Measurements from ENCODE around the gene TGM3. TPM values are rescaled to one million over a fixed set of nuclear protein-coding genes. Genes with fewer than 3 reads are reported as not detected.

TGM3 gene
- total RNA-seq, 1 donor from 2014 or later: not detected

GRCh38 chr20:2363587-2363986 is 67.8 kb downstream of the TGM3 start:
- no peak for DNase-seq (ENCODE audit: low spot score)
- Mint-ChIP-seq H3K27ac (ENCODE audit: unreplicated experiment) (no peak overlapping the region), H3K4me3 (ENCODE audit: unreplicated experiment) (no peak overlapping the region), H3K27me3 (ENCODE audit: unreplicated experiment) (no peaks in the 10 kb centered on the region), H3K4me1 (ENCODE audit: unreplicated experiment) (no peaks in the 10 kb centered on the region), H3K36me3 (ENCODE audit: low read depth, unreplicated experiment) (no peaks in the 10 kb centered on the region), H3K9me3 (ENCODE audit: unreplicated experiment) (no peaks in the 10 kb centered on the region)
- no peak for TF ChIP-seq CTCF (IDR thresholded peaks at IDR 0.05; ENCODE audit: unreplicated experiment)

GRCh38 chr20:2364044-2364443 is 68.2 kb downstream of the TGM3 start:
- Mint-ChIP-seq H3K36me3 (ENCODE audit: low read depth, unreplicated experiment) (no peaks in the 10 kb centered on the region), H3K4me1 (ENCODE audit: unreplicated experiment) (no peaks in the 10 kb centered on the region), H3K27ac (ENCODE audit: unreplicated experiment) (no peak overlapping the region), H3K27me3 (ENCODE audit: unreplicated experiment) (no peaks in the 10 kb centered on the region), H3K4me3 (ENCODE audit: unreplicated experiment) (no peak overlapping the region), H3K9me3 (ENCODE audit: unreplicated experiment) (no peaks in the 10 kb centered on the region)
- no peak for DNase-seq (ENCODE audit: low spot score)
- no peak for TF ChIP-seq CTCF (IDR thresholded peaks at IDR 0.05; ENCODE audit: unreplicated experiment)

GRCh38 chr20:2365091-2365490 is 69.3 kb downstream of the TGM3 start:
- Mint-ChIP-seq H3K4me3 (ENCODE audit: unreplicated experiment) (no peak overlapping the region), H3K9me3 (ENCODE audit: unreplicated experiment) (no peaks in the 10 kb centered on the region), H3K27me3 (ENCODE audit: unreplicated experiment) (no peaks in the 10 kb centered on the region), H3K27ac (ENCODE audit: unreplicated experiment) (no peak overlapping the region), H3K36me3 (ENCODE audit: low read depth, unreplicated experiment) (no peaks in the 10 kb centered on the region), H3K4me1 (ENCODE audit: unreplicated experiment) (no peaks in the 10 kb centered on the region)
- no peak for DNase-seq (ENCODE audit: low spot score)
- no peak for TF ChIP-seq CTCF (IDR thresholded peaks at IDR 0.05; ENCODE audit: unreplicated experiment)

- Mint-ChIP-seq H3K27ac (ENCODE audit: unreplicated experiment) (no peak overlapping the region), H3K9me3 (ENCODE audit: unreplicated experiment) (no peaks in the 10 kb centered on the region), H3K4me1 (ENCODE audit: unreplicated experiment) (no peaks in the 10 kb centered on the region), H3K4me3 (ENCODE audit: unreplicated experiment) (no peak overlapping the region), H3K36me3 (ENCODE audit: low read depth, unreplicated experiment) (no peaks in the 10 kb centered on the region), H3K27me3 (ENCODE audit: unreplicated experiment) (no peaks in the 10 kb centered on the region)
- TF ChIP-seq CTCF (IDR thresholded peaks at IDR 0.05; ENCODE audit: unreplicated experiment): no peak
- DNase-seq (ENCODE audit: low spot score): no peak
Observed at GRCh38 chr20:2365666-2366065, 69.9 kb downstream of the TGM3 start.

GRCh38 chr20:2368621-2369020 is 72.8 kb downstream of the TGM3 start:
- Mint-ChIP-seq H3K27ac (ENCODE audit: unreplicated experiment) (no peak overlapping the region), H3K27me3 (ENCODE audit: unreplicated experiment) (no peaks in the 10 kb centered on the region), H3K4me1 (ENCODE audit: unreplicated experiment) (no peaks in the 10 kb centered on the region), H3K9me3 (ENCODE audit: unreplicated experiment) (no peaks in the 10 kb centered on the region), H3K4me3 (ENCODE audit: unreplicated experiment) (no peak overlapping the region), H3K36me3 (ENCODE audit: low read depth, unreplicated experiment) (no peaks in the 10 kb centered on the region)
- DNase-seq (ENCODE audit: low spot score): no peak
- no peak for TF ChIP-seq CTCF (IDR thresholded peaks at IDR 0.05; ENCODE audit: unreplicated experiment)
